PFSK-1 (cell line): ENCODE results near the gene G0S2.
A peak's percentile ranks its signal among the peaks of the same experiment; 100 is the strongest.

Experiments used
- FOXP2 ChIP-seq: optimal IDR thresholded peaks from 2 replicates; pipeline ENCODE3; 2011; ENCODE audit warnings: borderline replicate concordance, control low read depth, inconsistent platforms; ENCODE audit not compliant: insufficient read depth; ENCODE audit errors: extremely low read length, extremely low read depth
- POLR2AphosphoS5 ChIP-seq: IDR thresholded peaks from 2 replicates; pipeline ENCODE4 v1.6.1; 2012; ENCODE audit warnings: low read depth, mild to moderate bottlenecking, control low read depth, low read length, moderate library complexity
- REST ChIP-seq, 2 experiments: IDR thresholded peaks; 2 replicates each; pipeline versions ENCODE4 v1.6.1 to v1.8.0; 2011 to 2012; ENCODE audit warnings: low read depth in 2 of 2, low read length in 2 of 2, control low read depth in 1 of 2, inconsistent platforms in 1 of 2, mild to moderate bottlenecking in 1 of 2, moderate library complexity in 1 of 2; ENCODE audit not compliant: insufficient read depth in 1 of 2
- SIN3A ChIP-seq: IDR thresholded peaks from 2 replicates; pipeline ENCODE4 v1.6.1; 2012; ENCODE audit warnings: mild to moderate bottlenecking, low read length, moderate library complexity, borderline replicate concordance; ENCODE audit not compliant: insufficient read depth
- TAF1 ChIP-seq: IDR thresholded peaks from 2 replicates; pipeline ENCODE4 v1.6.1; 2012; ENCODE audit warnings: low read length, control low read depth, borderline replicate concordance; ENCODE audit not compliant: insufficient read depth

The G0S2 gene

DNA sequence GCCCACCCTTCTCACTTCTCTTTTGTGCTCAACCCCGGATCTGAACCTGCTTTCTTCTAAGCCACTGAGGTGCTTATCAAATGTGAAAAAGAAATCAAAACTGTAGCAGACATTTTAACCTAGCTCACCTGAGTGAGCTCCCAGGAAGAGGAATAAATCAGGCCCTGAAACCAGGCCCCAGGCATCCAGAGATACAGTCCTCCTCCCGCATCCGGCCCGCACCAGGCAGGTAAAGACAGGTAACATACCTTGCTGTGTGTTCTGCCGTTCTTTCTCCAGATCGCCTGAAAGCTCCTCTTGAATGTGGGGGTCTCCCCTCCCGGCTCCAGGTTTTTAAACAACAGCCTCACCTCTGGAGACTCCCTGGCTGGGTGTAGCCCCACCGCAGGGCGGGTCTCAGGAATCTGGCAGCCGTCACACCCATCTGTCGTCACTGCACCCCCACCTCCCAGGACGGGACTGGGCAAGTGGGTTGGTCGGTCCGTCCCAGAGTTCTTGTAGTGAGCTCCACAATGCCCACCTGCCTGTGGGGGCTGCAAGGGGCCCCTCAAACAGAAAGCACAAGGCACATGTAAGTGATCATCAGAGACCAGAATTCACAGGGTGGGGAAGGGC, 23.0 kb upstream of the G0S2 start, which contains the start of gene LAMB3:
LAMB3 (minus strand) TSS at position 305 of the 615 bp plus-strand sequence. CDS start 1,481 bp downstream, outside the sequence.
- TF ChIP-seq TAF1 (no peak), FOXP2 (no peak)

DNA sequence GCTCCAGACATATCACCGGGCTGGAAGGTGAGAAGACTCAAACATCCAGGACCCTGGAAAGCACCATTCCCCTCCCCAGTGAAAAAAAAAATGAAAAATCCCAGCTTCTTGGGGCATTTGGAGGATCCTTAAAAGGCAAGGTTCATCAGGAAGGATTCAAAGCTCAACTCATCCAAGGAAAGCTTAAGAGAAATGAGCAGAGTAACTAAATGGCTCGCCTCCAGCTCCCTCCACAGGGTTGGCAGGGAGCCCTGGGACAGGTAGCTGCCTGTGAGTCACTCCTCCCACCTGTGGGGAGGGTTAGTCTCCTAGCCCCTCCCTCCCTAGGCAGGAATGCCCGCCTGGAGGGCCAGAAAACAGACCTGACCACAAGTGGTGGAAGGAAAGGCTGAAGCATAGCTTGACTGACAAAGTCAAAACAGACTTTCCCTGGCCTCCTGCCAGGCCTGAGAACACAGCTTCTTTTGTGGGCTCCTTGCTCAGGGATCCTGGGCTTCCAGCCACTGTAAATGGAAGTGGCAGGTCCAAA, 22.3 kb upstream of the G0S2 start:
- peak in 1 of 2 experiments; percentile 84; a peak in 2 of 4 replicates for TF ChIP-seq REST (IDR thresholded peaks at IDR 0.05; ENCODE audit: insufficient read depth in 1 of 2, low read depth in 2 of 2, low read length in 2 of 2)
- TF ChIP-seq POLR2AphosphoS5: no peak

DNA sequence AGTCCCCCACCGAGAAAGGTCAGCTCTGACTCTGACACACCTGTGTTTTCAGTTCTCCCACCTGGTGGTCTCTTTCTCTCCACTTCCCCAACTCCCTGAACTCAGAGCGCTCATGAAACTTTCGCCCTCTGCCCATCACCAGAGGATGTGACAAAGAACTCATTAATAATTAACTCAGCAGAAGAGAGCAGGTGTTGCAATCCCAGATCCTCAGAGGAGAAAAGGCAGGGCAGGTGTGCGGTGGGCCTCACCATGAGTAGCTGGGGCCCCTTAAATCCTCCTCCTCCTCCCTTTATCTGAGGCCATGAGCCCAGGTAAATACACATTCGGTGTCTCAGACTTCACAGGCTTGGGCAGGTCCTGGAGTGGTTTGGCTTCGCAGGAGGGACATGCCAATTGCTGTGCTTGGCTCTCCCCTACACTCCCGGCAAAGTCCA, 21.3 kb upstream of the G0S2 start:
- TF ChIP-seq FOXP2 (no peak), SIN3A (no peak), TAF1 (no peak), POLR2AphosphoS5 (no peak), REST (IDR thresholded peaks at IDR 0.05; ENCODE audit: insufficient read depth in 1 of 2, low read depth in 2 of 2, low read length in 2 of 2) (no peak)

- TF ChIP-seq POLR2AphosphoS5 (no peak), SIN3A (no peak), REST (IDR thresholded peaks at IDR 0.05; ENCODE audit: insufficient read depth in 1 of 2, low read depth in 2 of 2, low read length in 2 of 2) (no peak), TAF1 (no peak), FOXP2 (no peak)
These were observed 19.6 kb upstream of the G0S2 start for GRCh38 chr1:209655411-209656231.

DNA sequence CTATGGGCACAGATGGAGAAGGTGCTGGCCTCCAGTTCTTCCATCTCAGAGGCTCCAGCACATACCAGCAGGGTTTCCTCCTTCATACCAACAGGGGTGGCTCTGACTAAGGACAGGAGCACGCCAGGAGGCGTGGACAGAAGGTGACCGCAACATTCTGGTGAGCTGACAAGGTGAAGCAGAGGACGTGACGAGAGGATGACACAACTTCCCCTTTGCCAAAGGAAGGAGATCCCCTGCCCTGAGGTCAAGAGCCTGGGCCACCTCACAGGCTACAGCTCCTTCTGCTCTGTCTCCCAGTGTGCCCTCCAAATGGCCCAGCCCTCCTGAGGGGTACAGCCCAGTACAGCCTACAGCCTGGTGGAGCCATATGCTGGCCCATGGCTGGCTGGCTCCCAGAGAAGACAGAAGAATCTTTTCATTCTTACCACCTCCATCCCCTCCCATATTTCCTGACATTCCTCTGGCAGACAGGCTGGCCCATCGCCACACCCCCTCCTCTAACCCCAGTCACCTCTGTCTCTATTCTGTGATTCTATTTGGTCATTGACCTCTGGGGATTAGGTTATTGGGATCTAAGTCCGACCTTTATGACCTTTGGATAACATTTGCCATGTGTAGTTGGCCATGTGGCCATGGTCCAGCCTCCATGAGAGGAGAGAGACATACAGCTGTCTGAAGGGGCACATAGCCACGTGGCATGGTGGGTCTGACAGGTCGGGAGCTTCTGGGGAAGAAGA, 17.9 kb upstream of the G0S2 start:
- TF ChIP-seq TAF1: no peak
- TF ChIP-seq FOXP2: no peak
- TF ChIP-seq POLR2AphosphoS5: no peak
- no peak for TF ChIP-seq SIN3A
- TF ChIP-seq REST (IDR thresholded peaks at IDR 0.05; ENCODE audit: insufficient read depth in 1 of 2, low read depth in 2 of 2, low read length in 2 of 2): no peak
